Progenitor cell of endocrine pancreas (in vitro differentiated cells): ENCODE results near the gene TWIST2. TPM values are rescaled to one million over a fixed set of nuclear protein-coding genes. Genes with fewer than 3 reads are reported as not detected.

Experiments used
- DNase-seq: peaks from one replicate; pipeline ENCODE4 v3.0.0; 2021; ENCODE audit warnings: low spot score; ENCODE audit not compliant: unreplicated experiment
- H3K27ac Mint-ChIP-seq: 2 replicates; pipeline ENCODE4 v1.8.0; 2021; ENCODE audit warnings: mild to moderate bottlenecking, moderate library complexity, mixed read lengths
- H3K27me3 Mint-ChIP-seq: 2 replicates; pipeline ENCODE4 v1.8.0; 2021; ENCODE audit warnings: mixed read lengths
- H3K36me3 Mint-ChIP-seq: 2 replicates; pipeline ENCODE4 v1.8.0; 2022; ENCODE audit warnings: mixed read lengths; ENCODE audit not compliant: insufficient read depth
- H3K4me1 Mint-ChIP-seq: 2 replicates; pipeline ENCODE4 v1.8.0; 2021; ENCODE audit warnings: low read depth, mixed read lengths
- H3K4me3 Mint-ChIP-seq: 2 replicates; pipeline ENCODE4 v1.8.0; 2021; ENCODE audit warnings: low read depth, mild to moderate bottlenecking, moderate library complexity, mixed read lengths
- H3K9me3 Mint-ChIP-seq: 2 replicates; pipeline ENCODE4 v1.8.0; 2021; ENCODE audit warnings: low read depth, mixed read lengths
- CTCF ChIP-seq: fragments of 200-600 bp; sonication (generic); IDR thresholded peaks from one replicate; pipeline ENCODE4 v1.5.0; 2021; ENCODE audit warnings: antibody characterized with exemption, mild to moderate bottlenecking; ENCODE audit not compliant: unreplicated experiment
- total RNA-seq: library from RNA; stranded (reverse); gene quantifications from 2 replicates; pipeline ENCODE4 v1.2.1, GENCODE V29; 2021

The TWIST2 gene
- total RNA-seq, 1 donor from 2014 or later, result not detected

- no peak for TF ChIP-seq CTCF
- H3K4me3 Mint-ChIP-seq, result no peak overlapping the region
- DNase-seq, result no peak
- no peak overlapping the region for H3K27ac Mint-ChIP-seq
- peaks cover 17% of the 10 kb centered on the region for H3K27me3 Mint-ChIP-seq
- no peaks in the 10 kb centered on the region for H3K4me1 Mint-ChIP-seq
- H3K36me3 Mint-ChIP-seq, result no peaks in the 10 kb centered on the region
- no peaks in the 10 kb centered on the region for H3K9me3 Mint-ChIP-seq
Observed at GRCh38 chr2:238876232-238876630, 28.3 kb downstream of the TWIST2 start.

GRCh38 chr2:238878051-238878735, 30.3 kb downstream of the TWIST2 start:
- TF ChIP-seq CTCF, result no peak
- Mint-ChIP-seq H3K4me3 (no peak overlapping the region), H3K9me3 (no peaks in the 10 kb centered on the region), H3K27ac (no peak overlapping the region), H3K36me3 (no peaks in the 10 kb centered on the region), H3K4me1 (no peaks in the 10 kb centered on the region), H3K27me3 (peaks cover 35% of the 10 kb centered on the region)
- no peak for DNase-seq

GRCh38 chr2:238879043-238879442, 31.2 kb downstream of the TWIST2 start:
- TF ChIP-seq CTCF, result no peak
- DNase-seq, result no peak
- Mint-ChIP-seq H3K4me3 (no peak overlapping the region), H3K9me3 (no peaks in the 10 kb centered on the region), H3K27ac (no peak overlapping the region), H3K4me1 (no peaks in the 10 kb centered on the region), H3K27me3 (peaks cover 39% of the 10 kb centered on the region), H3K36me3 (no peaks in the 10 kb centered on the region)

- no peak for DNase-seq
- Mint-ChIP-seq H3K9me3 (no peaks in the 10 kb centered on the region), H3K36me3 (no peaks in the 10 kb centered on the region), H3K27me3 (peaks cover 37% of the 10 kb centered on the region), H3K27ac (no peak overlapping the region), H3K4me1 (no peaks in the 10 kb centered on the region), H3K4me3 (no peak overlapping the region)
- TF ChIP-seq CTCF, result no peak
Observed at GRCh38 chr2:238879621-238880377, 31.9 kb downstream of the TWIST2 start.

- H3K9me3 Mint-ChIP-seq, result no peaks in the 10 kb centered on the region
Observed at GRCh38 chr2:238881353-238882081, 33.6 kb downstream of the TWIST2 start.

More at GRCh38 chr2:238881353-238882081, 33.6 kb downstream of the TWIST2 start:
- no peak for DNase-seq
- Mint-ChIP-seq H3K4me3 (no peak overlapping the region), H3K4me1 (no peaks in the 10 kb centered on the region), H3K27me3 (peaks cover 37% of the 10 kb centered on the region), H3K36me3 (no peaks in the 10 kb centered on the region), H3K27ac (no peak overlapping the region)
- no peak for TF ChIP-seq CTCF
